NCI-H526 (cell line): ENCODE measurements around the gene AMIGO1.
A peak's percentile ranks its signal among the peaks of the same experiment; 100 is the strongest.

Experiments
- DNase-seq, 2 experiments: peaks; one replicate each; lab custom pipeline; 2025; lab: John Stamatoyannopoulos, UW

Gene AMIGO1

DNA sequence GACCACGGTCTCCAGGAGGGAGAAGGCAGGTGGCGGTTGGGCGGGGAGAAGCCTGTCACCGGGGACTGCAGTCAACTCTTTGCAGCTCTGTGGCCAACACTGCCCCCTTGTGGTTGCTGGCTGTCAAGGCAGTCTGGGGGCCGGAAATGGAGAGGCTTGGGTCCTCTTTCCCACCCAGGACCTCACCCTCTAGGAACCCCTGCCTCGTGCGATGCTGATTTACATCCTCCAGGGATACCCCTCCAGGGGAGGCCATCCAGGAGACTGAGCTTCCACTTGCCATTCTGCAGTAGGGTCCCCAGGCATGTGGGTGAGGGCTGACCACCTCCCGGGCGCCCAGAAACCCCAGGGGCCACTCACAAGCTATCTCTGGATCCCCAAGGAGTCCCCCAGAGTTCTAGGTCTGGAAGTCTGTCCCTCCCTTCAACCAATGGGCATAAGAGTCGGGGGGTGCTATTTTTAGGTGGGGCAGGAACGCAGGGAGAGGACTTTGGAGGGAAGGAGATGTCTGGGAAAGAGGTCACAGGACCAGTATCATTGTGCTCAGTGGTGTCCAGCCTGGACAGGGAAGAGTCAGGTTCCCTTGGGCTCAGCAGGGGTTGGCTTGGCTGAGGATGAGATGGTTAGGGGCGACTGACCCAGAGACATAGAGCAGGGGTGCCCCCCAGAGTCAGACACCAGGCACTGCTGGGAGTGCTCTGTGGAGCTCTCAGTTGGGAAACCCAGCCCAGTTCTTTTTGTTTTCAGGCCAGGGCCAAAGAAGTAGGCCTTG is 23.0 kb upstream of the AMIGO1 start:
- DNase-seq: peak; percentile 45 to 88

DNA sequence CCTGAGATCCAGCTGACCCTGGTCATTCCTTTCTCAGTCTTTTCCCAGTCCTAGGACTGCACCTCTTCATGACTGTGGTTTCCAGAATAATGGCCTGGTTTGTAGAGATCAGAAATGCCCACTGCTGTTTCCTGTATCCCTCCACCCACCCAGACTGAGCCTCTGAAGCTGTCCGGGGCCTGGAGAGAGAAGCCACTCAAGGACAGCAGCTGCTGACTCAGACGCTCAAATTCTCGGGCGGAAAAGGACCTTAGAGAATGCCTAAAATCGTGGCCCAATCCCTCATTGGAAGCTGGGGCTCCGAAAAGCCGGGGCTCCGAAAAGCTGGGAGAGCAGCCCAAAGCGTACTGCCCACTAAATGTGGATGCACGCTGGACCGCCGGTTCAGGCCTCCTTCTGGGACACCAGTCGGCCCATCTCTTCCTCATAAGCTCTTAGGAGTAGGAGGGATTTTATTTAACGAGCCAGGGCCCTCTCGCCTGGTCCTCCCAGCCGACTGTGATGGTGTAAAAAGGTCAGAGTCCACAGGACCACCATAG is 22.4 kb upstream of the AMIGO1 start:
- DNase-seq: no peak

DNA sequence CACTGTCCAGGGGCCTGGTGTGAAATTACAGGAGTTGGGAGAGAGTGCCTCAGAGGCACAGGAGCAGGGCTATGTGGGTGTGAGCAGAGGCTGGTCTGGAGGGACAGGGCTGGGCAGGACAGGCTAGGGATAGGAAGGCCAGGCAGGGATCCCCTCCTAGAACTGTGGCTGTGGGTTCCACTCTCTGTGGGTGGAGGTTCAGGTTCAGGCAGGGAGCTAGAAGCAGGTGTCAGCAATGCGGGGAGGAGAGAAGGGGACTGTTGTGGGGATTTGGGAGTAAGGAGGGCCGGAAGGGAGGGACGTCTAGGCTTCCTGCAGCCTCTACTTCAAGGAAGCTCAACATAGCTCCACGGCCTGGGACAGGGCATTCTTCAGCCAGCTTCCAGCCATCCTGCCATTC is 21.9 kb upstream of the AMIGO1 start:
- no peak for DNase-seq

DNA sequence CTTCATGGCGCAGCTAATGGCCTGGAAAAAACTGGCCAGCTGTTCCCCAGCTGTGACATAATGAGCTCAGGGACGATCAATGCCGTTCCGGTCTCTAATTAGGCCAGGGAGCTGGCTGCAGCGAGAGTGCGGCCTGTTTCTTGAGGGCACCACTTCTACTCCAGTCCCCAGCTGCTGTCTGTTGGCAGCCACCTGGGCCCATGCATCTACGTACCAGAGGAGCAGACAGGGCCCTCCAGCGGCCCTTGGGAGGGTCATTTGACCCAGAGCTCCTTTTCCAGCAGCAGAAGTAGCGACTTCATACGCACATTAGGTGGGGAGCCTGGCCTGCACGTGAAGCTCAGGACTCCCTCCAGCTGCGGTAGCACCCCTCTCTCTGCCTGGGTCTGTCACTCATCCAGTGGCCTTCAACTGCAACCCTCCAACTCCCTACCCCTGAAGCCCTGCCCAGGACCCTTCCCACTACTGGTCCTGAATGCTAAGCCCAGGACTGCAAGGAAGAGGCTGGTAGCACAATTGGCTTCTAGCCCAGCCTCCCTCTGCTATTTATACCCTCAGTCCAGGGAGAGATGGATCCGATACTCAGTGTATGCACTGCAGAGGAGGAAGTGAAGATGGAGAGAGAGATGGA is 21.0 kb upstream of the AMIGO1 start:
- no peak for DNase-seq

DNA sequence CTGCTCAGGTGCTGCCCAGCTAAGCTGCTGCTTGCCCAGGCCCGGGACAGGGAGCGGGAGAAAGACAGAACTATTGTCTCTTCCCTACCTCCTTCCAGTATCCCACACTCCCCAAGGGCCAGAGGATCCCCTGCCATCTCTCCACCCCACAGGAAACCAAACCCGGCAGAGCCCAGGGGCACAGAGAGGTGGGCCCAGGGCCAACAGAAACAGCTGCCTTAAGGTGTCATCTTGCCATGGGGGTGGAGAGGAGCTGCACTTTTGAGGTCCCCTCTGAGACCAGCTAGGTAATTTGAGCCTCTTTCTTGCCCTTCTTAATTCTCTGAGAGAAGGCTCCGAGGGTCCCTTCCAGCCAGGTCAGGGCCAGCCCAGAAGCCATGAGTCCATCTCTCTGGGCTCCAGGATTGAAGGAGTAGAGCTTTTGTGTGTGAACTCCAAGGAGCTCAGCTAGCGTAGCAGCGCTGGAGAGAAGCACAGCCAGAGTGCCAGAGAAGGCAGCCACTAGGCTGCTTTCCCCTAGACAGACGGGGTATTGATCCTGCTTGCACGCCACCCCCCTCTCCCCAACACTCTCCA is 20.4 kb upstream of the AMIGO1 start:
- DNase-seq: no peak

DNA sequence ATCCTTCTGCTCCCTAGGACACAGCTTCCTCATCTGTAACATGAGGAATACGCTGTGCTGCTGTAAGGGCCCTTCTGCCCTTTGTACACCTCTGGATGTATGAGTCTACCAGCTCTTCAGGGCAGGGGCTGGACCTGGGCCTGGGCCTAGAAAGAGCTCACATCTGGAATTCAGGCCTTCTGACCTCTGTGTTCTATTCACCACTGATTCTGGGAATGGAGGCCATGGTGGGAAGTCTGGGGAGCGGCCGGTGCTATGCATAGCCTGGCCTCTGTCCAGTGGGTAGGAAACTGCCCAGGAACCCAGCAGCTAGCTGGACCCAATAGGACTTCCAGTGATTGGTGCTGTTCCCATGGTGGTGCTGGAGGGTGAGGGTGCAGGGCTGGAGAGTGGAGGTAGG is 19.2 kb upstream of the AMIGO1 start:
- no peak for DNase-seq

DNA sequence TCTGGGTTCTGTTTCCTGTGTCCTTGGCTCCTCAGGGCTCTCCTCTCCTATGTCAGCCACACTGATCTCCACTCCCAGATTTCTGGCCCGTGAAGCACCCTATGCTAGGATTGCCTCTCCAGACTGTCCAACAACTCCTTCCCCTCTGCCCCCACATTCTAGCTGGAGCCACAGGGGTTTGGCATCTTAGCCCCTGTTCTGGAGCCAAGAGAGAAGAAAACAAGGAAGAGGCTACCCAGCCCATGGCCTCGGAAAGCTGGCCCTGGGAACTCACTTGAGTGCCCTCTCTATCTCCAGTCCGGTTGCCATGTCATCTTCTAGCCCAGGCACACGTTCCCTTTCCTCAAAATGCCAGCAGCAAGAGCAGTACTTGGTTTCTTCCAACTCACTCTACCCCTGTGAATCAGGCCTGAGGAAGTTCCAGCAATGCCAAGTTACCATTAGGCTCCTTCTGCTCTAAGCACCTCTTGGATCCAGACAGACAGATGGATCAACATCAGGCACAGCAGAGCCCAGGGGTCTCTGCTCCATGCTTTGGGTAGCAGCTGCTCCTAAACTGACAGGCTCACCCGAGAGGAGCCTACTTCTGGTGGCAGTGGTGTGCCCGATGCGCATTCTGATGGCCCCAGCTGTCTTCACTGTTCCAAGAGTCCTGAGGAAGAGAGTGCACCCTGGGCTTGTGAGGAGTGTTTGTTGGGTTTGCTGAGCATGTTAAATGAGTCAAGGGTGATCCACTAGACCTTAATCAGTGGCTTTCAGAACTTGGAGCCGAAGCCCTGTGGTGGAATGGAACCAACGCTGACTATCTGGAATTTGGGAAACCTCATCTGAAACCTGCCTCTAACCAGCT is 18.5 kb upstream of the AMIGO1 start:
- no peak for DNase-seq

DNA sequence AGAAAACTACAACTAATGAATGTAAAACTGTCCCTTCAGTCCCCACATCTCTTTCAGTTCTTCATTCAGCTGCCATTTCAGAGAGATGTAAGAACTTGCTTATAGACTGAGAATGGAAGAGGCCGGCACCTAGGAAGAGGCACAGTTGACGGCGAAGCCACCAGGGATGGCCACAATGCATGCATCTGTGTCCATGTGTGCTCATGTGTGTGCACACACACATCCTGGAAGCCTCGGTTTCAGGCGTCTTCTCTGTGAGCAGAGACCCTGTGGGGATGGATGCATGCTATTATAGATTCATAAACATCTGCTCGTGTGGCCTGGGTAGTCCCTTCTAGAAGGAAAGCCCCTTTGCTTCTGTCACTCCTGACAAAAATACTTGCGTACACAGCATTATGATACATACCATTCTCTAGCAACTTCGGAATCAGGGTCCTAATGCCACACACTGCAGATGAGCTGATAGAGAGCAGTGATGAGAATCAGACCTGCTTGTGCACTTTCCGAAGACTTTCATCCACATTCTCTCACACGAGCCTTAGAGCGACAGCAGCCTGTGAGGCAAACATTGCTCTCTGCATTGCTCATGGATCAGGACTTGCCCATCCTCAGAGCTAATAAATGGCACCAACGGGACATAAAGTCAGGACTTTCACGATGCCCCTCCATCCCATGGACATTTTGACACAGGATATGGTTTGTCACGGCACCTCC is 17.7 kb upstream of the AMIGO1 start:
- no peak for DNase-seq

DNA sequence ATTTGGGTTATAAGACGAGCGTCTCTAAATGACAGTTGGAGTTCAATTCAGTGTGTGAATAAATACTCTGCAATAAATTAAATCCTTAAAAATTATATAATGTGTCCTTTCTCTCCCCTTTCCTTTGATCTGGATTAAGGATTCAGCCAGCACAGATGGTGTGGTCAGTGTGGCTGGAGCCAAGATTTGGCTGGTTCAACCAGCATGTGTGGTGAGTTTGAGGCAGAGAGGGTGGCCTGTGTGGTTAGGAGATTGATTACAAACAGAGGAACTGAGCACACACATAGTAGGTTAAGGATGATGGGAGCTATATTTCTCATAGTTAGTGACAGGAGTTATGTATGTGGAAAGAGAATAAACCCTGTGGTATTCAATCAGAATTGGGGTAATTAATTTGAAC is 14.2 kb upstream of the AMIGO1 start:
- no peak for DNase-seq

DNA sequence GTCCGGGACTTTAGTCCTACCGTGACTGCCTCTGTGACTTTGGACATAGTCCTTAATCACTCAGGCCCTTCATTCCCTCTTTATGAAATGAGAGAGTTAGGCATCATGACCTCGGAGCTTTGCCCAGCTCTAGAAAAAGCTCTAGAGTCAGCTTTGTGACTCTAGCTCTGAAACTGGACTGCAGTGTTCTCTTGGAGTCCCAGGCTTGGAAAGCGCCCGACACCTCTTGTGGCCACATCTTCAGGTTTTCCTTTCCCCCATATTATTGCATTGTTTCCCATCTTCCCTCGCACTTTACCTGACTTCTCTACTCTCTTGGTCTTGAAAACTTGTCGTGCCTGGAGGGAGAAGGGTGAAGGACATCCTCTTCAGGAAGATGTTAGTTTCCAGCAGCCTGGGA is 12.5 kb upstream of the AMIGO1 start:
- DNase-seq: no peak

DNA sequence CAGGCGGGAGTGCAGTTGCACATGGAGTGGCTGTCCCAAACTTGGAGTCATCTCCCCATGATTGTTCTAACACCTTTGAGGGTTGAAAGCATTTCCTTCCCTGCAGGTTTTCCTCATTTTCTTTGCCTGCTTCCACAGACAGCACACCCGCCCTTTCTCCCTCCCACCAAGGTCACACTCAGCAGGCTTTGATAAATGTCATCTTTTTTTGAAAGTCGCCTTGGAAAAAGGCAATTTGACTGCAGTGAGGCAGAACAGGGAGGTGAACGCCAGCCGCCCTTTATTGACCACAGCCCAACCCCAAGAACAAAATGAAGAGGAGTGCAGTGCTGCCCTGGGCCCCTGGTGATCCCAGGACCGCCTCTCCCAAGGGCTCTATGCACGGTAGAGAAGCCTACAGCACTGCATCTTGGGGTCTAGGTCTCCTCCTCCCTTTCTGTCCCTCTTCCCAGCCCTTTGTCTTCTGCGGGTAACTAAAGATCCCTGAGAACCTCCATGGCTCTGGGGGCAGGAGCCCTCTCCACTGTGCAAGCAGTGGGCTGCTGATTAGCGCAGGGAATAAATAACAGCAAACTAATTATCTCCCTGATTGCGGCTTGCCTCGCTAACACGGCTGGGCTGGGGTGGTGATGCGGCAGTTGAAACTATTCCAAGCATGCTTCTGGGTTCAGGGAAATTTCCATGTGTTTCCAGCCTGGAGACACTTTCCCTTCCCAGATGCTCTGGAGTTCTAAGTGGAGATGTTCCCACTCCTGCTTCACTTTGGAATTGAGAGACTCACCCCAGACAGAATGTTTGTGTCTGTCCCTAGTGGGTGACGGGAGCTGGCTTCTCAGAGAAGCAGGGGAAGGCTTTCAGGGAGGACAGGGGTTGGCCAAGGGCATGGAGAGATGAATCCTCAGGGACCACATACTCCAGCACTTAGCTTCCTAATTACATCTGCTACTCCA is 11.8 kb upstream of the AMIGO1 start:
- no peak for DNase-seq

DNA sequence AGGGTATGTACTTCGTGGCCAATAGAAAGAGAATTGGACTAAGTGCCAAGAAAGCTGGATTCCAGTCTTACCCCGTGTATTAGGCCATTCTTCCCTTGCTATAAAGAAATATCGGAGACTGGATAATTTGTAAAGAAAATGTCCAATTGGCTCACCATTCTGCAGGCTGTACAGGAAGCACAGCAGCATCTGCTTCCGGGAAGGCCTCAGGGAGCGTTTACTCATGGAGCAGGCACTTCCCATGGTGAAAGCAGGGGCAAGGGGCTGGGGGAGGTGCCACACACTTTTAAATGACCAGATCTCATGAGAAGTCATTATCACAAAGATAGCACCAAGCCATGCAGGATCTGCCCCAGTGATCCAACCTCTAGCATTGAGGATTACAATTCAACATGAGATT is 7.8 kb upstream of the AMIGO1 start:
- DNase-seq: no peak

DNA sequence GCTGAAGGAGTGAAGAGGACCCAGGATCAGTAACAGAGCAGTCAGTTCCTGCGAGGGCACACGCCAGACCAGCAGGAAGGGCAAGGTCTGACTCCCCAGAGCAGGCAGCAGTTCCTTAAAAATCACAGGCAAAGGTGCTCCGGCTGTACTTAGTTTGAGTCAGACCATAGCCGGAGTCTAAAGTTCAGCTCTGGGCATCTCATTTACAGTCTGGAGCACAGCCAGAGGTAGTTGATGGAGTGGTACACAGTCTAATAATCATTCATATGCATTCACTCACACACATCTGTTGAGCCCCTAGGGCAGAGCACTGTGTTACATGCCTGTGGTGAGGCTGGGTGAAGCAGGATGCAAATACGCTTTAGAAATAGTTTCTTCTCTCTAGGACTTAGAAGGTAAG is 7.3 kb upstream of the AMIGO1 start:
- peak; percentile 70 to 71 for DNase-seq

DNA sequence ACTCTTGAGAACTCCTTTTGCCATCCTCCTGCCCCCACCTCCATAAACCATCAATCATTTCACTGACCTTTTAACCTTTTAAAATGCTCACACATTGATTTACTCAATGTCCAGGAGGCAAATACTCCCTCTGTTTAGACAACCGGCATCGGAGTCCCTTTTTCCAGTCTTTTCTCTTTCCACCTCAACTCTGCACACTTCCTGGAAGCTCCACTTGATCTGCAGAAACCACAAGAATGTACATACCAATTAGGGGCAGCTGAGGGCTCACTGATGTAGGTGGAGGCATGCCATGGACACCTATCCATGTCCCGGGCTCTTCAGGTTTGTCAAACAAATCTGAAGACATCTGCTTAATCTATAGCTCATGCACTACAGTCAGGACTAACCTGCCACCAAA is 5.3 kb upstream of the AMIGO1 start:
- DNase-seq: no peak

DNA sequence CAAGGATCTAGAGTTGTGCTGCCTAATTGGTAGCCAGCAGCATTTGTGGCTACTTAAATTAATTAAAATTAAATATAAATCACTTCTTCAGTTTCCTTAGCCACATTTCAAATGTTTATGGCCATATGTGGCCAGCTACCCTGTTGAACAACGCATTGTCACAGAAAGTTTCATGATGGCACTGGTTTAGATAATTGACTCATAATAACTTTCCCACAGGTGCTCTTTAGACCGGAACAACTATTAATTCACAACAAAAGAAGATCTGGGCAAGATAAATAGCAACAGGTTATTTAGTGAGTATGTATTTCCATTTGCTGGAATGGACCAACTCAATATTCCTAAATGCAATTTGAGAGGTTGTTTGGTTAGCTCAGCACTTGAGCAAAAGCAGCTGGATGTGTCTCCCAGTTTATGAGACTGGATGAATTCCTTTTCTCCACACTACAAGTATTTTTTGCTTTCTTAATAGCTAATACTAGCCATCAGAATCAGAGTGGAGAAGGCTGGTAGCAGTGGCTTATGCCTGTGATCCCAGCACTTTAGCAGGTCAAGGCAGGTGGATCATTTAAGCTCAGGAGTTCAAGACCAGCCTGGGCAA is 3.7 kb upstream of the AMIGO1 start:
- no peak for DNase-seq

DNA sequence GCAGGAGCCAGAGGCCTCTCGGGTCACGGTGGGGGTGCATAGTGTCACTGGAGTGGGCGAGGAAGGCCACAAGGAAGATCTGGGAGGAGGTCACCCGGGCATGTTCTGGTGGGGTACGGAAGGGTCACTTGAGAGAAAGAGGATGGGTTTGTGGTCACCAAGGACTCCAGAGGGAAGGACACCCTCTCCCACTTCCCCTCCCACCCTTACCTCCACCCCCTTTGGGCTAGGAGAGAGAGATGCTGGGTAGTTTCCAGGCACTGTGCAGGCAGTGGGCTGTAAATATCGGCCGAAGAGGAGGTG is 703 bp downstream of the AMIGO1 start:
- DNase-seq: no peak

DNA sequence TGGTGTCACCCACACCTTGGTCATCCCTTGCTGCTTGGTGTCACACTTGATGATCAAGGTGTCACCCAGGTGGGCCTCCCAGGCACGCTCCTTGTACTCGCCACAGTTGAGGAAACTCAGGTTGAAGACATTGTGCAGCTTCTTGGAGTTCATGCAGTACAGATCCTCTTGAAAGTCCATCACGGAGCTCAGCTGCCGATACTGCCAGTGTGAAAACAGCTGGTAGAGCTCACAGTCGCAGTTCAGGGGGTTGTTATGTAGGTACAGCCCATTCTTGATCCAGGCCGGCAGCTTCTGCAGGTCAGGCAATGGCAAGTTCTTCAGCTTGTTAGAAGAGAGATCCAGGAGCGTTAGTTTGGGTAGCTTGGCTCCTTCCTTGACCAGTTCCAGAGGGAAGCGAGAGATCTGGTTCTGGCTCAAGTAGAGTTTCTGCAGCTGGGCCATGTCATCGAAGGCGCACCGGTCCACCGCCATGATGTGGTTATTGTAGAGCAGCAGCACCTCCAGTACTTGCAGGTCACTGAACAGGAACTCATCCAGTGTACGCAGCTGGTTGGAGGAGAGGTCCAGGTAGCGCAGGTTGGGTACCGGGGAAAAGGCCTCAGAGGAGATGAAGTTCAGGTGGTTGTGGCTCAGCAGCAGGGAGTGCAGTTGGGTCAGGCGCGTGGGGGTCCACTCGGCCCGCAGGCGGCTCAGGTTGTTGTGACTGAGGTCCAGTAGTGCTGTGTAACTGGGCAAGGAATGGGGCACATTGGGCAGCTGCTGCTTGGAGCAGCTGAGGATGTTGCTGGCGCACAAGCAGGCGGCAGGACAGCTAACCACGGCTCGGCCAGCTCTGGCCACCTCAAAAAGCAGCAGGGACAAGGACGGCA is 1.3 kb downstream of the AMIGO1 start:
- DNase-seq: no peak

DNA sequence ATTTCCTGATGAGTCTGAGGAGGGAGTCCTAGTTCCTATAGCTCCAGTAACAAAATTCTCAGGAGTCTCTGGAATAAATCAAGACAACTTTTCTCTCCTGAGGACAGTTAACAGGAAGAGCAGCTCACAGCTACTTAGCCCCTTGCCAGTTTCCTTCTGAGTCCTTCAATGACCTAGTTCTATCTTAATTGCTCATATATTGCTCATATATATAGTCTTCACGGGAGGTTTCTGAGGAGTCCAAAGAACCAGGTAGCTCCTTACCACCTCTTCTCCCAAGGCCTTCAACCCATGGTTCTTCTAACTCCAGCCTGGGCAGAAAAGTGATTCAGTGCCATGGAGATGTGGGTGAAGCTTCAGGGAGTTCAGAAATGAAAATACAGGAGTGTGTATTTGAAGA is 4.6 kb downstream of the AMIGO1 start:
- DNase-seq: no peak

DNA sequence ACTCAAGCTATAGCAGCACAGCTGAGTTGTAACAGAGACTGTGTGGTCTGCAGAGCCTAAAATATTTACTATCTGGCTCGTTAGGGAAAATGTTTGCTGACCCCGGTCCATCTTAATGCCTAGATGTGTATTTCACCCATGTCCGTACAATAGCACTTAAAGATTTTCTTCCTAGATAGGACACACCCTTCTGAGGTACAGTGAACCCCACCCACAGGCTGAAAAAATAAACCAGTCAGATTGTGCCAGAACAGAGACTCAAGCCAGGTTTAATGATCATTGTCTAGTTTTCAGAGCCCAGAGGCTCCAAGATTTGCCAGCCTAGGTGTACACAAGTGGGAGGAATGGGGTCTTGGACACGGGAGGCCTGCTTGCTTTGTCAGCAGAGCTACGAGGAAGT is 5.6 kb downstream of the AMIGO1 start:
- no peak for DNase-seq
